Stimulated activated CD4-positive, alpha-beta T cell treated with anti-CD3 and anti-CD28 coated beads, Interleukin-12 subunit alpha, Interleukin-12 subunit beta, amount 100 ng/mL, for 48 hours (primary cell): Measurements from ENCODE around the gene SEC16B.

Experiments
- DNase-seq, 3 donors: peaks; one replicate each; pipeline ENCODE4 v3.0.0-alpha.2; 2020; ENCODE audit warnings: low read depth in 2 of 3, low spot score in 1 of 3

SEC16B gene

GRCh38 chr1:177944016-177944949 is 25.6 kb downstream of the SEC16B start:
- DNase-seq: no peak

GRCh38 chr1:177941976-177942375 is 27.9 kb downstream of the SEC16B start:
- DNase-seq: no peak

GRCh38 chr1:177940682-177941081 is 29.2 kb downstream of the SEC16B start:
- DNase-seq: no peak

- no peak for DNase-seq
These were observed 31.9 kb downstream of the SEC16B start for GRCh38 chr1:177937931-177938330.

GRCh38 chr1:177937174-177937770 is 32.6 kb downstream of the SEC16B start:
- DNase-seq: no peak

GRCh38 chr1:177935638-177936415 is 34.0 kb downstream of the SEC16B start:
- DNase-seq: no peak

GRCh38 chr1:177934927-177935326 is 34.9 kb downstream of the SEC16B start:
- DNase-seq: no peak

GRCh38 chr1:177934461-177934860 is 35.4 kb downstream of the SEC16B start:
- DNase-seq: no peak

- no peak for DNase-seq
These were observed 36.0 kb downstream of the SEC16B start for GRCh38 chr1:177933881-177934280.

- DNase-seq: no peak
These were observed 37.7 kb downstream of the SEC16B start for GRCh38 chr1:177932123-177932522.

GRCh38 chr1:177928952-177929351 is 40.9 kb downstream of the SEC16B start:
- DNase-seq: no peak

GRCh38 chr1:177928194-177928593 is 41.7 kb downstream of the SEC16B start:
- no peak for DNase-seq

GRCh38 chr1:177927021-177927596 is 42.7 kb downstream of the SEC16B start:
- DNase-seq: no peak

- no peak for DNase-seq
These were observed 43.7 kb downstream of the SEC16B start for GRCh38 chr1:177926201-177926600.

GRCh38 chr1:177925006-177925405 is 44.9 kb downstream of the SEC16B start:
- DNase-seq: no peak

- no peak for DNase-seq
These were observed 46.4 kb downstream of the SEC16B start for GRCh38 chr1:177923441-177923840.

- DNase-seq: no peak
These were observed 47.6 kb downstream of the SEC16B start for GRCh38 chr1:177922209-177922608.

GRCh38 chr1:177921590-177921989 is 48.3 kb downstream of the SEC16B start:
- DNase-seq: no peak

- DNase-seq: no peak
These were observed 49.8 kb downstream of the SEC16B start for GRCh38 chr1:177920091-177920490.

GRCh38 chr1:177915641-177916040 is 54.2 kb downstream of the SEC16B start:
- no peak for DNase-seq

- no peak for DNase-seq
These were observed 55.3 kb downstream of the SEC16B start for GRCh38 chr1:177914603-177915002.
